HCT116 (cell line): ENCODE results near the gene PPARGC1A. TPM values are rescaled to one million over a fixed set of nuclear protein-coding genes. Genes with fewer than 3 reads are reported as not detected.

Experiments used
- ATAC-seq: fragments of 200-7000 bp; cut with Tn5 transposase; 2 replicates; pipeline ENCODE4 v1.9.1; 2020; ENCODE audit warnings: mild to moderate bottlenecking, moderate library complexity
- BruUV-seq: library from RNA; stranded (reverse); fragments of 400-500 nt; replicated peaks from 2 replicates; lab custom pipeline; 2021; lab: Mats Ljungman, UMichigan
- CTCF ChIA-PET: fragments of 300-600 bp; sonication (Branson Sonifier 250); formaldehyde crosslinking; loops from one replicate; lab custom pipeline; 2021; ENCODE audit warnings: antibody characterized with exemption; lab: Charles Lee
- POLR2A ChIA-PET: fragments of 300-600, 350-600 bp; sonication (Branson Sonifier 250); formaldehyde crosslinking; loops from one replicate; lab custom pipeline; 2021; ENCODE audit warnings: antibody characterized with exemption; lab: Charles Lee
- RAD21 ChIA-PET, 2 experiments: fragments of 300-600 bp; sonication (Branson Sonifier 250); formaldehyde crosslinking; loops; one replicate each; lab custom pipeline; 2023; ENCODE audit warnings: low total read pairs in 2 of 2; ENCODE audit not compliant: uncharacterized antibody in 2 of 2, unreplicated experiment in 2 of 2, low non-redundant PET in 1 of 2; lab: Charles Lee
- DNase-seq: peaks from one replicate; pipeline ENCODE4 v3.0.0-alpha.2; 2010; ENCODE audit warnings: low read depth, low spot score
- H2AFZ ChIP-seq: fragments of 200-600 bp; shearing (Covaris generic), sonication (generic); 2 replicates; pipeline ENCODE4 v1.6.1; 2017; ENCODE audit warnings: low read depth, mixed run types, mixed read lengths, antibody characterized with exemption, low read length; ENCODE audit not compliant: poor library complexity, severe bottlenecking
- H3K27ac ChIP-seq: 2 replicates; pipeline ENCODE4 v1.5.1; 2012; ENCODE audit warnings: low read depth, low read length
- H3K27me3 ChIP-seq: fragments of 200-600 bp; sonication (generic); 2 replicates; pipeline ENCODE4 v1.6.1; 2016; ENCODE audit warnings: mixed run types, low read length, mixed read lengths; ENCODE audit not compliant: insufficient read depth
- H3K36me3 ChIP-seq, 2 experiments: fragments of 200-500 bp in 1 of 2; fragments of 200-600 bp in 1 of 2; sonication (Bioruptor generic) in 1 of 2; sonication (generic) in 1 of 2; 2 replicates each; pipeline versions ENCODE4 v1.5.1 to v1.6.1; 2014 to 2016; ENCODE audit warnings: low read length in 2 of 2, inconsistent platforms in 1 of 2, mixed read lengths in 1 of 2, mixed run types in 1 of 2; ENCODE audit not compliant: insufficient read depth in 2 of 2, control insufficient read depth in 1 of 2
- H3K4me1 ChIP-seq, 2 experiments: fragments of 200-600 bp in 1 of 2; sonication (generic) in 1 of 2; 2 replicates each; pipeline versions ENCODE4 v1.5.1 to v1.6.1; 2012 to 2017; ENCODE audit warnings: low read length in 2 of 2, inconsistent platforms in 1 of 2, mild to moderate bottlenecking in 1 of 2, mixed read lengths in 1 of 2, mixed run types in 1 of 2, moderate library complexity in 1 of 2; ENCODE audit not compliant: insufficient read depth in 2 of 2, control insufficient read depth in 1 of 2
- H3K4me2 ChIP-seq: fragments of 200-600 bp; sonication (generic); 2 replicates; pipeline ENCODE4 v1.6.1; 2017; ENCODE audit warnings: mixed run types, low read length, mixed read lengths
- H3K4me3 ChIP-seq, 2 experiments: fragments of 200-600 bp in 1 of 2; sonication (generic) in 1 of 2; replicated peaks in 1 of 2; 2 replicates each; pipeline ENCODE4 v1.5.1; 2011 to 2016; ENCODE audit warnings: low read length in 2 of 2, control low read depth in 1 of 2, low read depth in 1 of 2, mild to moderate bottlenecking in 1 of 2, mixed read lengths in 1 of 2, mixed run types in 1 of 2
- H3K79me2 ChIP-seq: fragments of 200-600 bp; sonication (generic); 2 replicates; pipeline ENCODE4 v1.6.1; 2017; ENCODE audit warnings: mild to moderate bottlenecking, mixed run types, low read length, moderate library complexity, mixed read lengths; ENCODE audit not compliant: insufficient read depth
- H3K9ac ChIP-seq: fragments of 200-600 bp; sonication (generic); 2 replicates; pipeline ENCODE4 v1.6.1; 2016; ENCODE audit warnings: low read length, mixed read lengths
- H3K9me2 ChIP-seq: fragments of 200-600 bp; sonication (generic), shearing (Covaris generic); 2 replicates; pipeline ENCODE4 v1.6.1; 2017; ENCODE audit warnings: mixed run types, mild to moderate bottlenecking, moderate library complexity; ENCODE audit not compliant: insufficient read depth
- H3K9me3 ChIP-seq, 2 experiments: fragments of 200-500 bp in 1 of 2; fragments of 200-600 bp in 1 of 2; sonication (Bioruptor generic) in 1 of 2; sonication (generic) in 1 of 2; 2 replicates each; pipeline ENCODE4 v1.6.1; 2014 to 2017; ENCODE audit warnings: low read length in 2 of 2, mixed read lengths in 2 of 2, inconsistent platforms in 1 of 2, low read depth in 1 of 2, mild to moderate bottlenecking in 1 of 2, mixed run types in 1 of 2, moderate library complexity in 1 of 2; ENCODE audit not compliant: control insufficient read depth in 1 of 2, insufficient read depth in 1 of 2
- H4K20me1 ChIP-seq: fragments of 200-600 bp; sonication (generic), shearing (Covaris generic); 2 replicates; pipeline ENCODE4 v1.6.1; 2017; ENCODE audit warnings: mixed run types, mild to moderate bottlenecking, moderate library complexity; ENCODE audit not compliant: insufficient read depth
- ATF3 ChIP-seq: IDR thresholded peaks from 2 replicates; pipeline ENCODE4 v1.6.1; 2012
- CBX3 ChIP-seq: IDR thresholded peaks from 2 replicates; pipeline ENCODE4 v1.6.1; 2012; ENCODE audit warnings: low read depth
- CEBPB ChIP-seq: IDR thresholded peaks from 2 replicates; pipeline ENCODE4 v1.6.1; 2012; ENCODE audit warnings: low read depth
- EGR1 ChIP-seq: IDR thresholded peaks from 2 replicates; pipeline ENCODE4 v1.6.1; 2012; ENCODE audit warnings: low read depth
- ELF1 ChIP-seq: IDR thresholded peaks from 2 replicates; pipeline ENCODE4 v1.6.1; 2012; ENCODE audit warnings: low read depth, borderline replicate concordance
- FOSL1 ChIP-seq: IDR thresholded peaks from 2 replicates; pipeline ENCODE4 v1.6.1; 2012; ENCODE audit warnings: low read depth
- JUND ChIP-seq: IDR thresholded peaks from 2 replicates; pipeline ENCODE4 v1.6.1; 2012
- POLR2A ChIP-seq: IDR thresholded peaks from 2 replicates; pipeline ENCODE4 v1.7.0; 2011; ENCODE audit warnings: borderline replicate concordance; ENCODE audit not compliant: insufficient read depth, insufficient read length; ENCODE audit errors: extremely low read depth
- POLR2AphosphoS5 ChIP-seq: IDR thresholded peaks from 2 replicates; pipeline ENCODE4 v1.6.1; 2011; ENCODE audit warnings: mild to moderate bottlenecking, low read depth, low read length, moderate library complexity
- SIN3A ChIP-seq: IDR thresholded peaks from 2 replicates; pipeline ENCODE4 v1.6.1; 2012; ENCODE audit warnings: low read depth
- SP1 ChIP-seq: IDR thresholded peaks from 2 replicates; pipeline ENCODE4 v1.6.1; 2012; ENCODE audit warnings: low read depth
- SRF ChIP-seq: IDR thresholded peaks from 2 replicates; pipeline ENCODE4 v1.6.1; 2012; ENCODE audit warnings: low read depth
- YY1 ChIP-seq: IDR thresholded peaks from 2 replicates; pipeline ENCODE4 v1.6.1; 2011; ENCODE audit warnings: low read length, low read depth, moderate library complexity, mild to moderate bottlenecking; ENCODE audit not compliant: insufficient replicate concordance; ENCODE audit errors: extremely low read depth
- intact Hi-C: fragments of 100-400 bp; cut with micrococcal nuclease; formaldehyde crosslinking; loops from 2 replicates; pipeline ENCODE4 v1.10.0; 2022
- total RNA-seq: library from RNA; stranded (reverse); gene quantifications from one replicate; pipeline ENCODE4 v1.2.1, GENCODE V29; 2021; ENCODE audit not compliant: unreplicated experiment
- TF ChIP-seq, protein P1 (sequence below): IDR thresholded peaks from 2 replicates; pipeline ENCODE4 v1.6.1; 2012; ENCODE audit warnings: low read depth
- TF ChIP-seq, protein P2 (sequence below), 3 experiments: fragments of 200-600 bp in 1 of 3; sonication (generic) in 1 of 3; IDR thresholded peaks in 2 of 3; conservative IDR thresholded peaks in 1 of 3; 2 replicates each; pipeline ENCODE4 v1.5.1; 2012 to 2017; ENCODE audit warnings: low read depth in 2 of 3, low read length in 2 of 3, antibody characterized with exemption in 1 of 3, borderline replicate concordance in 1 of 3, control low read depth in 1 of 3, mild to moderate bottlenecking in 1 of 3, mixed read lengths in 1 of 3, mixed run types in 1 of 3, moderate library complexity in 1 of 3; ENCODE audit not compliant: insufficient read depth in 1 of 3
- TF ChIP-seq, protein P3 (sequence below): IDR thresholded peaks from 2 replicates; pipeline ENCODE4 v1.6.1; 2011; ENCODE audit warnings: mild to moderate bottlenecking, low read length, moderate library complexity; ENCODE audit not compliant: insufficient replicate concordance; ENCODE audit errors: extremely low read depth

The PPARGC1A gene
- total RNA-seq, 1 experiment from 2014 or later: not detected

- CTCF ChIA-PET: no interaction called here
Measured at GRCh38 chr4:23934223-23934622, 44.4 kb upstream of the PPARGC1A start.

More at GRCh38 chr4:23934223-23934622, 44.4 kb upstream of the PPARGC1A start:
- ChIA-PET POLR2A (no interaction called here), RAD21 (no interaction called here)
- H3K9me2 ChIP-seq: no peaks in the 10 kb centered on the region
- ATAC-seq (no peak), DNase-seq (no peak)
- H3K36me3 ChIP-seq: no peaks in the 10 kb centered on the region
- no peaks in the 10 kb centered on the region for H3K4me1 ChIP-seq
- no peak overlapping the region for H3K27ac ChIP-seq
- intact Hi-C loops: no loop called here
- H3K27me3 ChIP-seq: no peaks in the 10 kb centered on the region
- no peaks in the 10 kb centered on the region for H4K20me1 ChIP-seq
- TF ChIP-seq ATF3 (no peak), FOSL1 (no peak), ELF1 (no peak), EGR1 (no peak), JUND (no peak), POLR2A (no peak), CBX3 (no peak), SP1 (no peak), CEBPB (no peak), POLR2AphosphoS5 (no peak), SRF (no peak), YY1 (no peak), SIN3A (no peak)
- TF ChIP-seq, protein P1, sequence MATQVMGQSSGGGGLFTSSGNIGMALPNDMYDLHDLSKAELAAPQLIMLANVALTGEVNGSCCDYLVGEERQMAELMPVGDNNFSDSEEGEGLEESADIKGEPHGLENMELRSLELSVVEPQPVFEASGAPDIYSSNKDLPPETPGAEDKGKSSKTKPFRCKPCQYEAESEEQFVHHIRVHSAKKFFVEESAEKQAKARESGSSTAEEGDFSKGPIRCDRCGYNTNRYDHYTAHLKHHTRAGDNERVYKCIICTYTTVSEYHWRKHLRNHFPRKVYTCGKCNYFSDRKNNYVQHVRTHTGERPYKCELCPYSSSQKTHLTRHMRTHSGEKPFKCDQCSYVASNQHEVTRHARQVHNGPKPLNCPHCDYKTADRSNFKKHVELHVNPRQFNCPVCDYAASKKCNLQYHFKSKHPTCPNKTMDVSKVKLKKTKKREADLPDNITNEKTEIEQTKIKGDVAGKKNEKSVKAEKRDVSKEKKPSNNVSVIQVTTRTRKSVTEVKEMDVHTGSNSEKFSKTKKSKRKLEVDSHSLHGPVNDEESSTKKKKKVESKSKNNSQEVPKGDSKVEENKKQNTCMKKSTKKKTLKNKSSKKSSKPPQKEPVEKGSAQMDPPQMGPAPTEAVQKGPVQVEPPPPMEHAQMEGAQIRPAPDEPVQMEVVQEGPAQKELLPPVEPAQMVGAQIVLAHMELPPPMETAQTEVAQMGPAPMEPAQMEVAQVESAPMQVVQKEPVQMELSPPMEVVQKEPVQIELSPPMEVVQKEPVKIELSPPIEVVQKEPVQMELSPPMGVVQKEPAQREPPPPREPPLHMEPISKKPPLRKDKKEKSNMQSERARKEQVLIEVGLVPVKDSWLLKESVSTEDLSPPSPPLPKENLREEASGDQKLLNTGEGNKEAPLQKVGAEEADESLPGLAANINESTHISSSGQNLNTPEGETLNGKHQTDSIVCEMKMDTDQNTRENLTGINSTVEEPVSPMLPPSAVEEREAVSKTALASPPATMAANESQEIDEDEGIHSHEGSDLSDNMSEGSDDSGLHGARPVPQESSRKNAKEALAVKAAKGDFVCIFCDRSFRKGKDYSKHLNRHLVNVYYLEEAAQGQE: no peak
- TF ChIP-seq, protein P2, sequence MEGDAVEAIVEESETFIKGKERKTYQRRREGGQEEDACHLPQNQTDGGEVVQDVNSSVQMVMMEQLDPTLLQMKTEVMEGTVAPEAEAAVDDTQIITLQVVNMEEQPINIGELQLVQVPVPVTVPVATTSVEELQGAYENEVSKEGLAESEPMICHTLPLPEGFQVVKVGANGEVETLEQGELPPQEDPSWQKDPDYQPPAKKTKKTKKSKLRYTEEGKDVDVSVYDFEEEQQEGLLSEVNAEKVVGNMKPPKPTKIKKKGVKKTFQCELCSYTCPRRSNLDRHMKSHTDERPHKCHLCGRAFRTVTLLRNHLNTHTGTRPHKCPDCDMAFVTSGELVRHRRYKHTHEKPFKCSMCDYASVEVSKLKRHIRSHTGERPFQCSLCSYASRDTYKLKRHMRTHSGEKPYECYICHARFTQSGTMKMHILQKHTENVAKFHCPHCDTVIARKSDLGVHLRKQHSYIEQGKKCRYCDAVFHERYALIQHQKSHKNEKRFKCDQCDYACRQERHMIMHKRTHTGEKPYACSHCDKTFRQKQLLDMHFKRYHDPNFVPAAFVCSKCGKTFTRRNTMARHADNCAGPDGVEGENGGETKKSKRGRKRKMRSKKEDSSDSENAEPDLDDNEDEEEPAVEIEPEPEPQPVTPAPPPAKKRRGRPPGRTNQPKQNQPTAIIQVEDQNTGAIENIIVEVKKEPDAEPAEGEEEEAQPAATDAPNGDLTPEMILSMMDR (IDR thresholded peaks at IDR 0.05 in 2 of 3, conservative IDR thresholded peaks at IDR 0.05 in 1 of 3; ENCODE audit: borderline replicate concordance in 1 of 3, insufficient read depth in 1 of 3, low read depth in 2 of 3, low read length in 2 of 3): no peak
- TF ChIP-seq, protein P3, sequence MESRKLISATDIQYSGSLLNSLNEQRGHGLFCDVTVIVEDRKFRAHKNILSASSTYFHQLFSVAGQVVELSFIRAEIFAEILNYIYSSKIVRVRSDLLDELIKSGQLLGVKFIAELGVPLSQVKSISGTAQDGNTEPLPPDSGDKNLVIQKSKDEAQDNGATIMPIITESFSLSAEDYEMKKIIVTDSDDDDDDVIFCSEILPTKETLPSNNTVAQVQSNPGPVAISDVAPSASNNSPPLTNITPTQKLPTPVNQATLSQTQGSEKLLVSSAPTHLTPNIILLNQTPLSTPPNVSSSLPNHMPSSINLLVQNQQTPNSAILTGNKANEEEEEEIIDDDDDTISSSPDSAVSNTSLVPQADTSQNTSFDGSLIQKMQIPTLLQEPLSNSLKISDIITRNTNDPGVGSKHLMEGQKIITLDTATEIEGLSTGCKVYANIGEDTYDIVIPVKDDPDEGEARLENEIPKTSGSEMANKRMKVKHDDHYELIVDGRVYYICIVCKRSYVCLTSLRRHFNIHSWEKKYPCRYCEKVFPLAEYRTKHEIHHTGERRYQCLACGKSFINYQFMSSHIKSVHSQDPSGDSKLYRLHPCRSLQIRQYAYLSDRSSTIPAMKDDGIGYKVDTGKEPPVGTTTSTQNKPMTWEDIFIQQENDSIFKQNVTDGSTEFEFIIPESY: no peak
- H3K9ac ChIP-seq: no peak overlapping the region
- peaks cover 4 to 30% of the 10 kb centered on the region in 2 experiments; a peak in 2 of 4 replicates for H3K9me3 ChIP-seq
- no peak overlapping the region for H3K4me3 ChIP-seq
- no TSS peak for BruUV-seq
- H3K4me2 ChIP-seq: no peak overlapping the region
- H2AFZ ChIP-seq: no peak overlapping the region
- H3K79me2 ChIP-seq: no peaks in the 10 kb centered on the region
